ENCODE measurements around the gene SNRNP25.
"Not testable (repeated sequence)": the region's sequence is repeated elsewhere in the genome, so short reads cannot be mapped to it uniquely, and the experiment has no call there.

SNRNP25 gene

DNA sequence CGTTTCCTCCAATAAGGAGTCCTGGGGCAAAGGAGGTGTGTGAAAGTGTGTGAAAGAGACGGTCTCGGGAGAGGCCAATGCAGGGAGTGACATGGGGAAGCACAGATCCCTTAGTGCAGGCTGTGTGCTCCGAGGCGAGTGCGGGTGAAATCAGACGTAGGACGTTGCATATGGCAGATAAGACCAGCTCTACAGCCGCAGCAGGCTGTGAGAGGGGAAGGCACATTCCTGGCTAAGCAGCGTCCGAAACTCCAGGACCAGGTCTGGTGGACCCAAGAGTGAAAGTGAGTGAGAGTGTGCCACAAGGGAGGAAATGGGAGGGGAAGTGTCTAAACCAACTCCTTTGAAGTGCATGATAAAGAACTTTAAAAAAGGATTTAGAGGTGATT, 11.6 kb upstream of the SNRNP25 start:
- no peak for DNase-seq

DNA sequence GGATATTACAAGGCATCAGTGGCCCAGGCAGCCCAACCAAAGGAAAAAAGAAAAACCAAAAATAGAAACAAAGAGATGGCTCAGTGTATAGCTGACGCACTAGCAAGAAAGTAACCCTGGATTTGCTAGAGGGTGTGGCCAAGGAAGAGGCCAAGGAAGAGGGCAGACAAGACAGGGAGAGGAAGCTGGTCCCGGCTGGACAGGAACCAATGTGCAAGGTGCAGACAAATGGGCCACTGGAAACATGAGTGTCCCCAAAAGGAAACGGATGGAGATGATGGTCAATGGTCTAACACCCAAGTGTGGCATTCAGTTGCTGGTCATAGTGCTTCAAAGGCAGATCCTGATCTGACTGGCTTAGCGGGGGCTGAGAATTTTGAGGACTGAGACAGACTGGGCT, 10.9 kb upstream of the SNRNP25 start:
- DNase-seq = no peak

DNA sequence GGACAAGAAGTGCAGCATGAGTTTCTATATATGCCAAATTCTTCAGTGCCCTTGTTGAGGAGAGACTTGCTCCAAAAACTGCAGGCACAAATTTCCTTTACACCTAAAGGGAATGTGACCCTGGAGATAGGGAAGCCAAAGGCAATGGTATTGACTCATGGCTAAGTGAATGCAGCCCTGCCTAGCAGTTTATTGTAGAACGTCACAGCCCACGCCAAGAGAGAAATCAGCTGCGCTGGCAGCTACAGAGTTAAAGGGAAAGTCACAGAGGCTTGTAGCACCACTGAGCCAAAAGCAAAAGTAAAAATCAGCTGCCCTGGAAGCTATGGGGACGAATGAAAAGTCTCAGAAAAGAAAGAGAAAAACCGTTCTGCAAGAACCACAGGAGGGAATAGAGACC, 10.3 kb upstream of the SNRNP25 start:
- DNase-seq = no peak

DNA sequence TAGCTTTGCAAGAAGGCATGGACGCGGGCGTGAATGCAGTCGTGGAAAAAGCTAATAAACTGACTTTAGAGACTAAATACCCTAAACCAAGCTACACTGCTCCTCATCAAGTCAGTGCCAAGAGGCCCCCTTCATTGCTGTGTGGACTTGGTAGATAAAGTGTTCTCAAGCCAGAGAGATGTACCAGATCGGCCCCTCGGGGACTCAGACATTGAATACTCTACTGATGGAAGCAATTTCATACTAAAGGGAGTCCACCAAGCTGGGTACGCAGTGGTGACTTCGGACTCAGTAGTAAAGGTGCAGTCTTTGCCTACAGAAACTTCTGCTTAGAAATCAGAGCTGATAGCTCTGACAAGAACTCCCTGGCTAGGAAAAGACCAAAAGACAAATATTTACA, 9.0 kb upstream of the SNRNP25 start:
- DNase-seq = no peak

GRCh38 chr16:45454-45853, 8.2 kb upstream of the SNRNP25 start:
- no peak for DNase-seq

DNA sequence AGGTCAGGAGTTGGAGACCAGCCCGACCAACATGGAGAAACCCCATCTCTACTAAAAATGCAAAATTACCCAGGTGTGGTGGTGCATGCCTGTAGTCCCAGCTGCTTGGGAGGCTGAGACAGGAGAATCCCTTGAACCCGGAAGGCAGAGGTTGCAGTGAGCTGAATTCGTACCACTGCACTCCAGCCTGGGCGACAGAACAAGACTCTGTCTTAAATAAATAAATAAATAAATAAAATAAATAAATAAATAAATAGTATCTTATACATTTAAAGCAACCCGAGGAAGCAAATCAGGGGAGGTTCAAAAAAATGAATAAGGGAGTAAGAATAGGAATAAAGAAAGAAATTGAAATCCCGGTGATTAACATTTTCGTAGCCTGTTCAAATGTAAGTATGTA, 7.1 kb upstream of the SNRNP25 start:
- not testable (repeated sequence) for DNase-seq

DNA sequence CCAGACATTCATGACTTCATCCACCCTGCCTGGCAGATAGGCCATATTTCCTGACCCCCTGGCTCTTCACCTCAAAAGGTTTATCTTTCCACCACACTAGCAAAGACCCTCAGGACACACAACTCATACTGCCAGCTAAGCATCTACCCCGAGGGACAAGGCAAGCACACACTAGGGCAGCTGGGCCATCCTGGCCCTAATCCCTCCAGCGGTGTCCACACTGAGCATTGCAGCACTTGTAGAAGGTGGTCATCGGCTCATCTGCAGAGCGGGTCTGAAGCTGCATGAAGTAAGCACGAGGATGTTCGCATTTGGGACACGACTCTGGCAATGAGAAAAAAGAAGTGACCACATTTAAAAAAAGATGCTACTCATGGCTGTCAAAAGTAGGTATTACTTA, 6.4 kb upstream of the SNRNP25 start:
- DNase-seq = no peak

DNA sequence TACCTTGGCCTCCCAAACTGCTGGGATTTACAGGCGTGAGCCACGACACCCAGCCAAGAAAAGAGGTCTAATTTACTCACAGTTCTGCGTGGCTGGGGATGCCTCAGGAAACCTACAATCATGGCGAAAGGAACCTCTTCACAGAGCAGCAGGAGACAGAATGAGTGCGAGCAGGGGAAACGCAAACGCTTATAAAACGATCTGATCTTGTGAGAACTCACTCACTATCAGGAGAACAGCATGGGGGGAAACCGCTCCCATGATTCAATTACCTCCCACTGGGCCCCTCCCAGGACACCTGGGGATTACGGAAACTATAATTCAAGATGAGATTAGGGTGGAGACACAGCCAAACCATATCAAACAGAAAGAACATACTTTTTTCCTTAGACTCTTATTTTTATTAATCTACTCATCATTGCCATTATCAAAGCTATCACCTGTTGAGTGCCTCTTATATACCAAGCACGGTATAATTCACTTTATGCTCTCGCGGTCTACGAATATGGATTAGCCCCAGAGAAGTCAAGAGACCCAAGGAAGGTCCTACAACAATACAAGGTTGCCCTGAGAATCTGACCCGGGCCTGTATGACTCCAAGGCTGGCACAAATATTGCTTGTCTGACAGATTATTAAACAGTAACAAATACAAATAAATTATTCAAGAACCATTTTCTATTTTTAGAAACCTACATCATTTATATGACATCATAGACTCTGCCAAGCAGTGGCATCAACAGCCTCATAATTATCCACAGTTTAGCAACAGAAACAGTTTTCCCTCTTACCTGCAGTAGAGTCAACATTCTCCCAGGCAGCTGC, 2.6 kb upstream of the SNRNP25 start:
- DNase-seq = no peak

- no peak for DNase-seq
These were observed 581 bp downstream of the SNRNP25 start for GRCh38 chr16:54237-54581.

DNA sequence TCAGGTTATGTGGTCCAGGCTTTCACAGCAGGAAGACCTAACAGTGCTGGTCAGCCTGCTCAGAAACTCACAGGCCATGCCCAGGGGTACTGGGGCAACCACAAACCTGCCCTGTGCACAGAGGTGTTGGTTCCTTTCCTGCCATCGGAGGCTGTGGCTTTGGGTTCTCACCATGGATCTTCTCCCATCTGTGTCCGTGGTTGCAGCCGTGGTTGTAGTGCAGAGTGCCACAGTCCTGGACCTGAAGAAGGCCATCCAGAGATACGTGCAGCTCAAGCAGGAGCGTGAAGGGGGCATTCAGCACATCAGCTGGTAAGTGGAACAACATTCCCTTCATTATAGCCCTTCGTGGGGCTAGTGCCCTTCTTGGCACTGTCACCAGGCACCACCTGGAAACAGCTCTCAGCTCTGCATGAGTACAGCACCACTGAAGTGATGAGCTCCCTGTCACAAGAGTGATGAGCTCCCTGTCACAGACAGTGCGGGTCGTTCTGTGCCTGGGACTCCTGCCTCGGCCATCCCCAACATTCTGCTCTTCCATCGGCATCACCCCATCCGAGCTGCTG, 2.0 kb downstream of the SNRNP25 start:
- DNase-seq = no peak

DNA sequence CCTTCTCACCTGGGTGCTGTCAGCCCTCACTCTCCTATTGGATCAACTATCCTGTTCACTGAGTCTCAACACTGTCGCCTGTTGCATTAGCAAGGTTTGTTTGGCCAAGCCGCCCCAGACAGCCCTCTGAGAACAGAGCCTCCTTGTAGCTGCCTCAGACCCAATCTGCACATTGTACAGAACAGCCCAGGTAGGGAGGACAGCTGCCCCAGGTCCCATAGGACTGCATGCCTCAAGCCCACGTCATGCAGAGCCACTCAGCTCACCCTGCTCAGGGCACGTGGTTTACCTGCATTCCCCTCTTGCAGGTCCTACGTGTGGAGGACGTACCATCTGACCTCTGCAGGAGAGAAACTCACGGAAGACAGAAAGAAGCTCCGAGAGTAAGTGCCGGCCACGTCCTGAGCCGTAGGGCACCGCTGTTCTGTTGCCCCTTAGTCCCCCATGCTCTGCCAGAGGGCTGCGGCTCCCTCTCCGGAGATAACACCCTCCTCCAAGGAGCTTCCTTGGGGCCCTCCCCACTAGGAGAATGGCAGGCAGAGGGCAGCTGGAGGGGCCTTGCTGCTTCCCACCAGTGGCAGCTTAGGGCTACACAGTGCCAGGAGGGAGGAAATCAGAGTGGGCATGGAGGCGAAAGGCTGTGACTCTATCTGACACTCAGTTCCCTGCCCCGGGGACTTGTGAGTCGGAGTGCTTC, 2.8 kb downstream of the SNRNP25 start:
- DNase-seq = no peak

DNA sequence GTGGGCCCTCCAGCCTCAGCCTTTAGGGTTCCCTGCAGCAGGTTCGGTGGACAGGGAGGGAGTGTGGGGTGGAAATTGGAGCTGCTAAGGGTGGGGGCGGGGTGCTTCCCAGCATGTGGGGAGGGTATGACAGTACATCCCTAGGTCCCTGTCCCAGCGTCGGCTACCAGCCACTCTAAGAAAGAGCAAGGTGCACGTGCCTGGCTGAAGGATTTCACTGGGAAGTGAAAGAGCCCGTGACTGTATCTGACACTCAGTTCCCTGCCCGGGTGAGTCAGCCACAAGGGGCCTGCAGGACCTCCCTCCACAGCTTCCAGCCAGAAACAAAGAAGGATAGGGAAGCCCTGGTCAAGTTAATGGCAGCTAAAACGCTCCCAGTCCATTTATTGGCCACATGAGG, 4.1 kb downstream of the SNRNP25 start:
- no peak for DNase-seq

- DNase-seq = no peak
These were observed 5.1 kb downstream of the SNRNP25 start for GRCh38 chr16:58491-59439.

- no peak for DNase-seq
These were observed 5.9 kb downstream of the SNRNP25 start for GRCh38 chr16:59440-60059.

- DNase-seq = no peak
These were observed 6.5 kb downstream of the SNRNP25 start for GRCh38 chr16:60166-60565.

GRCh38 chr16:60929-61878, 7.6 kb downstream of the SNRNP25 start:
- DNase-seq = no peak

DNA sequence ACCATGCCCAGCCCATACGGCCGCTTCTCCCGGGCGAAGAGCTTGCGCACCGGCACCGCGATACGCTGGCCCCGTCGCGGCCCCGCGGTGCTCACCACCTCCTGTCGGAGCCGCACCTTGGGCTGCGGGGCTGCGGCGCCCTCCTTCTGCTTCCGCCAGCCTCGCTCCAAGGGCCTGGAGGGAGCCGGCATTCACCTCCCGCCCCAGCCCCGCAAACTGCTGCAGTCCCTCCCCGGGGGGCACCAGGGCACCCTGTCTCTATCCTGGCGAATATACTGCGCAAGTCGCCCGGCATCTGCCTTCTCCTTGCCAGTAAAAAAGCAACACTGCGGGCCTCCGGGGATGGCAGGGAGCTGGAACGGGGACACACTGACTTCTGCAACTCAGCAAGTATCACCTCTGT, 8.3 kb downstream of the SNRNP25 start:
- no peak for DNase-seq

GRCh38 chr16:62283-62967, 8.8 kb downstream of the SNRNP25 start:
- no peak for DNase-seq

GRCh38 chr16:62968-63391, 9.4 kb downstream of the SNRNP25 start:
- DNase-seq = no peak

- DNase-seq = no peak
These were observed 9.8 kb downstream of the SNRNP25 start for GRCh38 chr16:63466-63865.
